IMR-90 (cell line): Measurements from ENCODE around the gene BCAS3.

ENCODE experiments used
- CEBPB ChIP-seq: IDR thresholded peaks from 2 replicates; pipeline ENCODE4 v1.6.1; 2012; ENCODE audit warnings: low read depth, low read length, improper control_type of control experiment
- POLR2A ChIP-seq: IDR thresholded peaks from 2 replicates; pipeline ENCODE4 v1.6.1; 2012; ENCODE audit warnings: mild to moderate bottlenecking, low read depth, low read length
- RAD21 ChIP-seq: IDR thresholded peaks from 2 replicates; pipeline ENCODE4 v1.6.1; 2012; ENCODE audit warnings: low read length, improper control_type of control experiment
- RFX5 ChIP-seq: IDR thresholded peaks from 2 replicates; pipeline ENCODE4 v1.8.0; 2012; ENCODE audit warnings: low read depth, mild to moderate bottlenecking, low read length, moderate library complexity
- SMC3 ChIP-seq: fragments of 150-350 bp; IDR thresholded peaks from 2 replicates; pipeline ENCODE4 v1.6.1; 2016; ENCODE audit warnings: low read depth, mild to moderate bottlenecking, antibody characterized with exemption, low read length, moderate library complexity
- TF ChIP-seq, protein P1 (sequence below): fragments of 150-350 bp; IDR thresholded peaks from 2 replicates; pipeline ENCODE4 v1.6.1; 2017; ENCODE audit warnings: mild to moderate bottlenecking, antibody characterized with exemption, low read length, low read depth
- TF ChIP-seq, protein P2 (sequence below): conservative IDR thresholded peaks from 2 replicates; pipeline ENCODE4 v1.5.1; 2012; ENCODE audit warnings: mild to moderate bottlenecking, low read depth, low read length, improper control_type of control experiment

DNA sequence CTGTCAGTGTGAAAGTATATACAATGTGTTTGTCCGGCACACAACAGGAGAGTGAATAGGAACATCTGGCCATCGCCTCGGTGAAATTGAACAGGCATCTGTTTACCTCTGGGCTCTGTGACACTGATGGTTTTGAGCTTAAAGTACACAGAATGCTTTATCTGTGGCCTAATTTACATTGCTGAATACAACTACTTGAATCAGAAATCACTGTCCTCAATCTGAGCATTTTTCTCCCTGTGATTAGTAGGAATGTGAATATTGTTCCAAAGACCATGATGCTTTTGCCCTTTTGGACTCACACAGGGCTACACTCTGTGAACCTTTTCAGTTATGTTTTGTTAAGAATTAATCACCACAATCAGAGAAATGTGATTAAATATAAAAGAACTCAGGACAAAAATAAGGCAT lies 399.0 kb downstream of the BCAS3 start:
- TF ChIP-seq, protein P1, sequence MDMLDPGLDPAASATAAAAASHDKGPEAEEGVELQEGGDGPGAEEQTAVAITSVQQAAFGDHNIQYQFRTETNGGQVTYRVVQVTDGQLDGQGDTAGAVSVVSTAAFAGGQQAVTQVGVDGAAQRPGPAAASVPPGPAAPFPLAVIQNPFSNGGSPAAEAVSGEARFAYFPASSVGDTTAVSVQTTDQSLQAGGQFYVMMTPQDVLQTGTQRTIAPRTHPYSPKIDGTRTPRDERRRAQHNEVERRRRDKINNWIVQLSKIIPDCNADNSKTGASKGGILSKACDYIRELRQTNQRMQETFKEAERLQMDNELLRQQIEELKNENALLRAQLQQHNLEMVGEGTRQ = no peak
- TF ChIP-seq, protein P2, sequence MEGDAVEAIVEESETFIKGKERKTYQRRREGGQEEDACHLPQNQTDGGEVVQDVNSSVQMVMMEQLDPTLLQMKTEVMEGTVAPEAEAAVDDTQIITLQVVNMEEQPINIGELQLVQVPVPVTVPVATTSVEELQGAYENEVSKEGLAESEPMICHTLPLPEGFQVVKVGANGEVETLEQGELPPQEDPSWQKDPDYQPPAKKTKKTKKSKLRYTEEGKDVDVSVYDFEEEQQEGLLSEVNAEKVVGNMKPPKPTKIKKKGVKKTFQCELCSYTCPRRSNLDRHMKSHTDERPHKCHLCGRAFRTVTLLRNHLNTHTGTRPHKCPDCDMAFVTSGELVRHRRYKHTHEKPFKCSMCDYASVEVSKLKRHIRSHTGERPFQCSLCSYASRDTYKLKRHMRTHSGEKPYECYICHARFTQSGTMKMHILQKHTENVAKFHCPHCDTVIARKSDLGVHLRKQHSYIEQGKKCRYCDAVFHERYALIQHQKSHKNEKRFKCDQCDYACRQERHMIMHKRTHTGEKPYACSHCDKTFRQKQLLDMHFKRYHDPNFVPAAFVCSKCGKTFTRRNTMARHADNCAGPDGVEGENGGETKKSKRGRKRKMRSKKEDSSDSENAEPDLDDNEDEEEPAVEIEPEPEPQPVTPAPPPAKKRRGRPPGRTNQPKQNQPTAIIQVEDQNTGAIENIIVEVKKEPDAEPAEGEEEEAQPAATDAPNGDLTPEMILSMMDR = no peak
- TF ChIP-seq SMC3 (no peak), RAD21 (no peak), RFX5 (no peak), POLR2A (no peak), CEBPB (no peak)
